Prostate gland (tissue), 2 donors: ENCODE results near the gene DDX47.

Source experiments
- POLR2A ChIP-seq: fragments of 450-650 bp; IDR thresholded peaks from one replicate; pipeline ENCODE4 v1.6.1; 2016; ENCODE audit warnings: antibody characterized with exemption, mild to moderate bottlenecking
- TF ChIP-seq, protein P1 (sequence below), 4 experiments: fragments of 200-600 bp in 2 of 4; fragments of 450-650 bp in 2 of 4; sonication (generic) in 2 of 4; IDR thresholded peaks; 1 replicate in 3 of 4; 2 replicates in 1 of 4; pipeline ENCODE4 v1.5.1; 2016 to 2019; ENCODE audit warnings: antibody characterized with exemption in 4 of 4, mild to moderate bottlenecking in 2 of 4, moderate library complexity in 2 of 4

- TF ChIP-seq, protein P1, sequence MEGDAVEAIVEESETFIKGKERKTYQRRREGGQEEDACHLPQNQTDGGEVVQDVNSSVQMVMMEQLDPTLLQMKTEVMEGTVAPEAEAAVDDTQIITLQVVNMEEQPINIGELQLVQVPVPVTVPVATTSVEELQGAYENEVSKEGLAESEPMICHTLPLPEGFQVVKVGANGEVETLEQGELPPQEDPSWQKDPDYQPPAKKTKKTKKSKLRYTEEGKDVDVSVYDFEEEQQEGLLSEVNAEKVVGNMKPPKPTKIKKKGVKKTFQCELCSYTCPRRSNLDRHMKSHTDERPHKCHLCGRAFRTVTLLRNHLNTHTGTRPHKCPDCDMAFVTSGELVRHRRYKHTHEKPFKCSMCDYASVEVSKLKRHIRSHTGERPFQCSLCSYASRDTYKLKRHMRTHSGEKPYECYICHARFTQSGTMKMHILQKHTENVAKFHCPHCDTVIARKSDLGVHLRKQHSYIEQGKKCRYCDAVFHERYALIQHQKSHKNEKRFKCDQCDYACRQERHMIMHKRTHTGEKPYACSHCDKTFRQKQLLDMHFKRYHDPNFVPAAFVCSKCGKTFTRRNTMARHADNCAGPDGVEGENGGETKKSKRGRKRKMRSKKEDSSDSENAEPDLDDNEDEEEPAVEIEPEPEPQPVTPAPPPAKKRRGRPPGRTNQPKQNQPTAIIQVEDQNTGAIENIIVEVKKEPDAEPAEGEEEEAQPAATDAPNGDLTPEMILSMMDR (IDR thresholded peaks at IDR 0.05), result no peak
- TF ChIP-seq POLR2A, result no peak
Observed at GRCh38 chr12:12853435-12853834, 40.3 kb downstream of the DDX47 start.
